H1 (cell line): Measurements from ENCODE around the gene ZBTB20. TPM values are rescaled to one million over a fixed set of nuclear protein-coding genes. Genes with fewer than 3 reads are reported as not detected.

ENCODE experiments used
- NRF1 ChIP-seq: IDR thresholded peaks from 2 replicates; pipeline ENCODE4 v1.6.1; 2011; ENCODE audit warnings: mild to moderate bottlenecking, low read depth, low read length, improper control_type of control experiment
- polyA plus RNA-seq, 7 experiments: library from polyadenylated mRNA; depleted of rRNA in 3 of 7; stranded (reverse) in 5 of 7; unstranded in 2 of 7; fragments of >200 nt in 5 of 7; fragments of 200-250 nt in 2 of 7; gene quantifications; 1 replicate in 5 of 7; 2 replicates in 1 of 7; 4 replicates in 1 of 7; pipeline versions ENCODE4 v1.2.1 to v1.2.3, GENCODE V29; 2011 to 2013; ENCODE audit warnings: missing spikeins in 2 of 7, mixed read lengths in 2 of 7
- total RNA-seq: library from RNA; stranded (reverse); fragmentation: NEBNext Ultra II Directional; extraction: Animal tissue kit (Norgen Biotek cat#: 25700); gene quantifications from 2 replicates; pipeline ENCODE4 v1.2.1, GENCODE V29; 2021
- TF ChIP-seq, protein P1 (sequence below): fragments of 300-600 bp; sonication (generic); IDR thresholded peaks from 2 replicates; pipeline ENCODE4 v1.7.1; 2012; ENCODE audit warnings: low read length, moderate library complexity, mild to moderate bottlenecking, inconsistent platforms; ENCODE audit not compliant: insufficient replicate concordance

Gene ZBTB20
- total and polyA plus RNA-seq, 2 of the 8 experiments (the other 6 are each of a cell fraction or from before 2014, with no cell fraction given): 0.35 to 1.3 TPM

DNA sequence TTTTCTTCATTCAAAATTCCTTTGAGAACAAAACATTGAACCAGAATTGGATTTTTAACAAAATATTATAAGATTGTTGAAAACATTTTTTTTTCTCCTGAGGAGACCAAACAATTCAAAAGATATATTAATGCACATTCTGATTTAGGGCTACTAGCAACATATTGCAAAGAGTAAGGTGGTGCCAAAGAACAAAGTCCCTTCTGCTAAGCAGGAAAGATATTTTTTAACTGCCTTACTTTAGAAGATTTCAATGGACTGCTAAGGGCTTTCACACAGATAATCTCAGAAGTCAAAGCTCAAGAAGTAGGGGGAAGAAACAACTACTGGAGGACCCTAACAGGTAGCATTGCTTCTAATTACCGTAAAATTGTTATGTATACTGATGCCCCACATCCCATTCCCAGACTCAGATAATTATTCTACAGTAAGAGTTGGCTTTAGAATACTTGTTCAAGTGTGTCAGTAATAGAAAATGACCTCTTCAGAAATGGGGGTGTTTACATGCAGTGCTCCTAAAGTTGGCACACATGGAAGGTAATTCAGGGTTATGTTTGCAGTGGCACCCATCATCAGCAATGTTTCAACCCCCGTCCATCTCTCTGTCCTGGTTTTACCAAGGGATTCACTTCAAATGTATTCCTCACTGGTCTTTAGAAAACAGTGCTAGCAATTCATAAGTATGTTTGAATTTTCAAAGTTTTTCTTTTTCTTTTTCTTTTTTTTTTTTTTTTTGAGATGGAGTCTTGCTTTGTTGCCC lies 354.7 kb downstream of the ZBTB20 start (continued):
- TF ChIP-seq, protein P1, sequence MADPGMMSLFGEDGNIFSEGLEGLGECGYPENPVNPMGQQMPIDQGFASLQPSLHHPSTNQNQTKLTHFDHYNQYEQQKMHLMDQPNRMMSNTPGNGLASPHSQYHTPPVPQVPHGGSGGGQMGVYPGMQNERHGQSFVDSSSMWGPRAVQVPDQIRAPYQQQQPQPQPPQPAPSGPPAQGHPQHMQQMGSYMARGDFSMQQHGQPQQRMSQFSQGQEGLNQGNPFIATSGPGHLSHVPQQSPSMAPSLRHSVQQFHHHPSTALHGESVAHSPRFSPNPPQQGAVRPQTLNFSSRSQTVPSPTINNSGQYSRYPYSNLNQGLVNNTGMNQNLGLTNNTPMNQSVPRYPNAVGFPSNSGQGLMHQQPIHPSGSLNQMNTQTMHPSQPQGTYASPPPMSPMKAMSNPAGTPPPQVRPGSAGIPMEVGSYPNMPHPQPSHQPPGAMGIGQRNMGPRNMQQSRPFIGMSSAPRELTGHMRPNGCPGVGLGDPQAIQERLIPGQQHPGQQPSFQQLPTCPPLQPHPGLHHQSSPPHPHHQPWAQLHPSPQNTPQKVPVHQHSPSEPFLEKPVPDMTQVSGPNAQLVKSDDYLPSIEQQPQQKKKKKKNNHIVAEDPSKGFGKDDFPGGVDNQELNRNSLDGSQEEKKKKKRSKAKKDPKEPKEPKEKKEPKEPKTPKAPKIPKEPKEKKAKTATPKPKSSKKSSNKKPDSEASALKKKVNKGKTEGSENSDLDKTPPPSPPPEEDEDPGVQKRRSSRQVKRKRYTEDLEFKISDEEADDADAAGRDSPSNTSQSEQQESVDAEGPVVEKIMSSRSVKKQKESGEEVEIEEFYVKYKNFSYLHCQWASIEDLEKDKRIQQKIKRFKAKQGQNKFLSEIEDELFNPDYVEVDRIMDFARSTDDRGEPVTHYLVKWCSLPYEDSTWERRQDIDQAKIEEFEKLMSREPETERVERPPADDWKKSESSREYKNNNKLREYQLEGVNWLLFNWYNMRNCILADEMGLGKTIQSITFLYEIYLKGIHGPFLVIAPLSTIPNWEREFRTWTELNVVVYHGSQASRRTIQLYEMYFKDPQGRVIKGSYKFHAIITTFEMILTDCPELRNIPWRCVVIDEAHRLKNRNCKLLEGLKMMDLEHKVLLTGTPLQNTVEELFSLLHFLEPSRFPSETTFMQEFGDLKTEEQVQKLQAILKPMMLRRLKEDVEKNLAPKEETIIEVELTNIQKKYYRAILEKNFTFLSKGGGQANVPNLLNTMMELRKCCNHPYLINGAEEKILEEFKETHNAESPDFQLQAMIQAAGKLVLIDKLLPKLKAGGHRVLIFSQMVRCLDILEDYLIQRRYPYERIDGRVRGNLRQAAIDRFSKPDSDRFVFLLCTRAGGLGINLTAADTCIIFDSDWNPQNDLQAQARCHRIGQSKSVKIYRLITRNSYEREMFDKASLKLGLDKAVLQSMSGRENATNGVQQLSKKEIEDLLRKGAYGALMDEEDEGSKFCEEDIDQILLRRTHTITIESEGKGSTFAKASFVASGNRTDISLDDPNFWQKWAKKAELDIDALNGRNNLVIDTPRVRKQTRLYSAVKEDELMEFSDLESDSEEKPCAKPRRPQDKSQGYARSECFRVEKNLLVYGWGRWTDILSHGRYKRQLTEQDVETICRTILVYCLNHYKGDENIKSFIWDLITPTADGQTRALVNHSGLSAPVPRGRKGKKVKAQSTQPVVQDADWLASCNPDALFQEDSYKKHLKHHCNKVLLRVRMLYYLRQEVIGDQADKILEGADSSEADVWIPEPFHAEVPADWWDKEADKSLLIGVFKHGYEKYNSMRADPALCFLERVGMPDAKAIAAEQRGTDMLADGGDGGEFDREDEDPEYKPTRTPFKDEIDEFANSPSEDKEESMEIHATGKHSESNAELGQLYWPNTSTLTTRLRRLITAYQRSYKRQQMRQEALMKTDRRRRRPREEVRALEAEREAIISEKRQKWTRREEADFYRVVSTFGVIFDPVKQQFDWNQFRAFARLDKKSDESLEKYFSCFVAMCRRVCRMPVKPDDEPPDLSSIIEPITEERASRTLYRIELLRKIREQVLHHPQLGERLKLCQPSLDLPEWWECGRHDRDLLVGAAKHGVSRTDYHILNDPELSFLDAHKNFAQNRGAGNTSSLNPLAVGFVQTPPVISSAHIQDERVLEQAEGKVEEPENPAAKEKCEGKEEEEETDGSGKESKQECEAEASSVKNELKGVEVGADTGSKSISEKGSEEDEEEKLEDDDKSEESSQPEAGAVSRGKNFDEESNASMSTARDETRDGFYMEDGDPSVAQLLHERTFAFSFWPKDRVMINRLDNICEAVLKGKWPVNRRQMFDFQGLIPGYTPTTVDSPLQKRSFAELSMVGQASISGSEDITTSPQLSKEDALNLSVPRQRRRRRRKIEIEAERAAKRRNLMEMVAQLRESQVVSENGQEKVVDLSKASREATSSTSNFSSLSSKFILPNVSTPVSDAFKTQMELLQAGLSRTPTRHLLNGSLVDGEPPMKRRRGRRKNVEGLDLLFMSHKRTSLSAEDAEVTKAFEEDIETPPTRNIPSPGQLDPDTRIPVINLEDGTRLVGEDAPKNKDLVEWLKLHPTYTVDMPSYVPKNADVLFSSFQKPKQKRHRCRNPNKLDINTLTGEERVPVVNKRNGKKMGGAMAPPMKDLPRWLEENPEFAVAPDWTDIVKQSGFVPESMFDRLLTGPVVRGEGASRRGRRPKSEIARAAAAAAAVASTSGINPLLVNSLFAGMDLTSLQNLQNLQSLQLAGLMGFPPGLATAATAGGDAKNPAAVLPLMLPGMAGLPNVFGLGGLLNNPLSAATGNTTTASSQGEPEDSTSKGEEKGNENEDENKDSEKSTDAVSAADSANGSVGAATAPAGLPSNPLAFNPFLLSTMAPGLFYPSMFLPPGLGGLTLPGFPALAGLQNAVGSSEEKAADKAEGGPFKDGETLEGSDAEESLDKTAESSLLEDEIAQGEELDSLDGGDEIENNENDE: no peak
- TF ChIP-seq NRF1: no peak
- TF ChIP-seq, all 59 proteins: peak for 0
